Measurements from ENCODE around the gene HOXA11.

The HOXA11 gene

GRCh38 chr7:27167916-27168264, 17.1 kb downstream of the HOXA11 start:
- no peak for DNase-seq

GRCh38 chr7:27166531-27167505, 18.2 kb downstream of the HOXA11 start:
- DNase-seq = peak; percentile 79

GRCh38 chr7:27165996-27166530, 19.0 kb downstream of the HOXA11 start:
- DNase-seq = peak; percentile 71

GRCh38 chr7:27165089-27165995, 19.7 kb downstream of the HOXA11 start, which contains the start of gene HOXA9:
TSS of gene HOXA9 (minus strand) at chr7:27165537. CDS start at chr7:27165457, 80 bp downstream.
- DNase-seq = peak; percentile 90

GRCh38 chr7:27164367-27165088, 20.5 kb downstream of the HOXA11 start:
- DNase-seq = peak; percentile 78

GRCh38 chr7:27164045-27164366, 21.0 kb downstream of the HOXA11 start:
- DNase-seq = no peak

- DNase-seq = no peak
Observed at GRCh38 chr7:27163288-27164044, 21.6 kb downstream of the HOXA11 start.

- DNase-seq = no peak
Observed at GRCh38 chr7:27162561-27163287, 22.3 kb downstream of the HOXA11 start.

GRCh38 chr7:27161721-27162560, 23.1 kb downstream of the HOXA11 start:
- DNase-seq = peak; percentile 76

- peak; percentile 80 for DNase-seq
Observed at GRCh38 chr7:27161214-27161720, 23.8 kb downstream of the HOXA11 start.

- peak; percentile 95 for DNase-seq
Observed at GRCh38 chr7:27160546-27161213, 24.4 kb downstream of the HOXA11 start.

- peak; percentile 71 for DNase-seq
Observed at GRCh38 chr7:27160145-27160545, 24.9 kb downstream of the HOXA11 start.

GRCh38 chr7:27159266-27160144, 25.5 kb downstream of the HOXA11 start:
- peak; percentile 39 for DNase-seq

- DNase-seq = peak; percentile 48
Observed at GRCh38 chr7:27158436-27159265, 26.4 kb downstream of the HOXA11 start.

GRCh38 chr7:27157702-27158431, 27.2 kb downstream of the HOXA11 start:
- DNase-seq = peak; percentile 42

GRCh38 chr7:27156916-27157701, 27.9 kb downstream of the HOXA11 start:
- DNase-seq = peak; percentile 43
